HCT116 (cell line): ENCODE measurements around the gene PPP1R14C. TPM values are rescaled to one million over a fixed set of nuclear protein-coding genes. Genes with fewer than 3 reads are reported as not detected.
A peak's percentile ranks its signal among the peaks of the same experiment; 100 is the strongest.

ENCODE experiments used
- ATAC-seq: fragments of 200-7000 bp; cut with Tn5 transposase; 2 replicates; pipeline ENCODE4 v1.9.1; 2020; ENCODE audit warnings: mild to moderate bottlenecking, moderate library complexity
- BruUV-seq: library from RNA; stranded (reverse); fragments of 400-500 nt; replicated peaks from 2 replicates; lab custom pipeline; 2021; lab: Mats Ljungman, UMichigan
- CTCF ChIA-PET: fragments of 300-600 bp; sonication (Branson Sonifier 250); formaldehyde crosslinking; loops from one replicate; lab custom pipeline; 2021; ENCODE audit warnings: antibody characterized with exemption; lab: Charles Lee
- POLR2A ChIA-PET: fragments of 300-600, 350-600 bp; sonication (Branson Sonifier 250); formaldehyde crosslinking; loops from one replicate; lab custom pipeline; 2021; ENCODE audit warnings: antibody characterized with exemption; lab: Charles Lee
- RAD21 ChIA-PET, 2 experiments: fragments of 300-600 bp; sonication (Branson Sonifier 250); formaldehyde crosslinking; loops; one replicate each; lab custom pipeline; 2023; ENCODE audit warnings: low total read pairs in 2 of 2; ENCODE audit not compliant: uncharacterized antibody in 2 of 2, unreplicated experiment in 2 of 2, low non-redundant PET in 1 of 2; lab: Charles Lee
- DNase-seq: peaks from one replicate; pipeline ENCODE4 v3.0.0-alpha.2; 2010; ENCODE audit warnings: low read depth, low spot score
- H2AFZ ChIP-seq: fragments of 200-600 bp; shearing (Covaris generic), sonication (generic); 2 replicates; pipeline ENCODE4 v1.6.1; 2017; ENCODE audit warnings: low read depth, mixed run types, mixed read lengths, antibody characterized with exemption, low read length; ENCODE audit not compliant: poor library complexity, severe bottlenecking
- H3K27ac ChIP-seq: 2 replicates; pipeline ENCODE4 v1.5.1; 2012; ENCODE audit warnings: low read depth, low read length
- H3K27me3 ChIP-seq: fragments of 200-600 bp; sonication (generic); 2 replicates; pipeline ENCODE4 v1.6.1; 2016; ENCODE audit warnings: mixed run types, low read length, mixed read lengths; ENCODE audit not compliant: insufficient read depth
- H3K36me3 ChIP-seq, 2 experiments: fragments of 200-500 bp in 1 of 2; fragments of 200-600 bp in 1 of 2; sonication (Bioruptor generic) in 1 of 2; sonication (generic) in 1 of 2; 2 replicates each; pipeline versions ENCODE4 v1.5.1 to v1.6.1; 2014 to 2016; ENCODE audit warnings: low read length in 2 of 2, inconsistent platforms in 1 of 2, mixed read lengths in 1 of 2, mixed run types in 1 of 2; ENCODE audit not compliant: insufficient read depth in 2 of 2, control insufficient read depth in 1 of 2
- H3K4me1 ChIP-seq, 2 experiments: fragments of 200-600 bp in 1 of 2; sonication (generic) in 1 of 2; 2 replicates each; pipeline versions ENCODE4 v1.5.1 to v1.6.1; 2012 to 2017; ENCODE audit warnings: low read length in 2 of 2, inconsistent platforms in 1 of 2, mild to moderate bottlenecking in 1 of 2, mixed read lengths in 1 of 2, mixed run types in 1 of 2, moderate library complexity in 1 of 2; ENCODE audit not compliant: insufficient read depth in 2 of 2, control insufficient read depth in 1 of 2
- H3K4me2 ChIP-seq: fragments of 200-600 bp; sonication (generic); 2 replicates; pipeline ENCODE4 v1.6.1; 2017; ENCODE audit warnings: mixed run types, low read length, mixed read lengths
- H3K4me3 ChIP-seq, 2 experiments: fragments of 200-600 bp in 1 of 2; sonication (generic) in 1 of 2; replicated peaks in 1 of 2; 2 replicates each; pipeline ENCODE4 v1.5.1; 2011 to 2016; ENCODE audit warnings: low read length in 2 of 2, control low read depth in 1 of 2, low read depth in 1 of 2, mild to moderate bottlenecking in 1 of 2, mixed read lengths in 1 of 2, mixed run types in 1 of 2
- H3K79me2 ChIP-seq: fragments of 200-600 bp; sonication (generic); 2 replicates; pipeline ENCODE4 v1.6.1; 2017; ENCODE audit warnings: mild to moderate bottlenecking, mixed run types, low read length, moderate library complexity, mixed read lengths; ENCODE audit not compliant: insufficient read depth
- H3K9ac ChIP-seq: fragments of 200-600 bp; sonication (generic); 2 replicates; pipeline ENCODE4 v1.6.1; 2016; ENCODE audit warnings: low read length, mixed read lengths
- H3K9me2 ChIP-seq: fragments of 200-600 bp; sonication (generic), shearing (Covaris generic); 2 replicates; pipeline ENCODE4 v1.6.1; 2017; ENCODE audit warnings: mixed run types, mild to moderate bottlenecking, moderate library complexity; ENCODE audit not compliant: insufficient read depth
- H3K9me3 ChIP-seq, 2 experiments: fragments of 200-500 bp in 1 of 2; fragments of 200-600 bp in 1 of 2; sonication (Bioruptor generic) in 1 of 2; sonication (generic) in 1 of 2; 2 replicates each; pipeline ENCODE4 v1.6.1; 2014 to 2017; ENCODE audit warnings: low read length in 2 of 2, mixed read lengths in 2 of 2, inconsistent platforms in 1 of 2, low read depth in 1 of 2, mild to moderate bottlenecking in 1 of 2, mixed run types in 1 of 2, moderate library complexity in 1 of 2; ENCODE audit not compliant: control insufficient read depth in 1 of 2, insufficient read depth in 1 of 2
- H4K20me1 ChIP-seq: fragments of 200-600 bp; sonication (generic), shearing (Covaris generic); 2 replicates; pipeline ENCODE4 v1.6.1; 2017; ENCODE audit warnings: mixed run types, mild to moderate bottlenecking, moderate library complexity; ENCODE audit not compliant: insufficient read depth
- CBX3 ChIP-seq: IDR thresholded peaks from 2 replicates; pipeline ENCODE4 v1.6.1; 2012; ENCODE audit warnings: low read depth
- CTCF ChIP-seq, 3 experiments: fragments of 200-600 bp in 1 of 3; sonication (generic) in 1 of 3; IDR thresholded peaks in 2 of 3; conservative IDR thresholded peaks in 1 of 3; 2 replicates each; pipeline ENCODE4 v1.5.1; 2012 to 2017; ENCODE audit warnings: low read depth in 2 of 3, low read length in 2 of 3, antibody characterized with exemption in 1 of 3, borderline replicate concordance in 1 of 3, control low read depth in 1 of 3, mild to moderate bottlenecking in 1 of 3, mixed read lengths in 1 of 3, mixed run types in 1 of 3, moderate library complexity in 1 of 3; ENCODE audit not compliant: insufficient read depth in 1 of 3
- EZH2 ChIP-seq: fragments of 200-600 bp; sonication (generic); IDR thresholded peaks from 2 replicates; pipeline ENCODE4 v1.6.1; 2017; ENCODE audit warnings: antibody characterized with exemption, mixed run types
- EZH2phosphoT487 ChIP-seq: fragments of 200-600 bp; IDR thresholded peaks from 2 replicates; pipeline ENCODE4 v1.6.1; 2018; ENCODE audit warnings: antibody characterized with exemption, borderline replicate concordance
- FOSL1 ChIP-seq: IDR thresholded peaks from 2 replicates; pipeline ENCODE4 v1.6.1; 2012; ENCODE audit warnings: low read depth
- MAX ChIP-seq: IDR thresholded peaks from 2 replicates; pipeline ENCODE4 v1.6.1; 2012
- POLR2A ChIP-seq: IDR thresholded peaks from 2 replicates; pipeline ENCODE4 v1.7.0; 2011; ENCODE audit warnings: borderline replicate concordance; ENCODE audit not compliant: insufficient read depth, insufficient read length; ENCODE audit errors: extremely low read depth
- POLR2AphosphoS5 ChIP-seq: IDR thresholded peaks from 2 replicates; pipeline ENCODE4 v1.6.1; 2011; ENCODE audit warnings: mild to moderate bottlenecking, low read depth, low read length, moderate library complexity
- REST ChIP-seq: IDR thresholded peaks from 2 replicates; pipeline ENCODE4 v1.6.1; 2012; ENCODE audit warnings: low read depth
- SIN3A ChIP-seq: IDR thresholded peaks from 2 replicates; pipeline ENCODE4 v1.6.1; 2012; ENCODE audit warnings: low read depth
- SRF ChIP-seq: IDR thresholded peaks from 2 replicates; pipeline ENCODE4 v1.6.1; 2012; ENCODE audit warnings: low read depth
- ZBTB33 ChIP-seq: IDR thresholded peaks from 2 replicates; pipeline ENCODE4 v1.6.1; 2011; ENCODE audit warnings: mild to moderate bottlenecking, low read length, moderate library complexity; ENCODE audit not compliant: insufficient replicate concordance; ENCODE audit errors: extremely low read depth
- intact Hi-C: fragments of 100-400 bp; cut with micrococcal nuclease; formaldehyde crosslinking; loops from 2 replicates; pipeline ENCODE4 v1.10.0; 2022
- total RNA-seq: library from RNA; stranded (reverse); gene quantifications from one replicate; pipeline ENCODE4 v1.2.1, GENCODE V29; 2021; ENCODE audit not compliant: unreplicated experiment

The PPP1R14C gene
- total RNA-seq, 1 experiment from 2014 or later, result 7.8 TPM

GRCh38 chr6:150271172-150271500, 128.3 kb downstream of the PPP1R14C start:
- H2AFZ ChIP-seq, result no peak overlapping the region
- no peaks in the 10 kb centered on the region for H3K79me2 ChIP-seq
- ATAC-seq (no peak), DNase-seq (no peak)
- ChIA-PET CTCF (no interaction called here), RAD21 (no interaction called here), POLR2A (no interaction called here)
- H3K9ac ChIP-seq, result no peak overlapping the region
- H3K36me3 ChIP-seq, result no peaks in the 10 kb centered on the region
- BruUV-seq, result no TSS peak
- H3K4me2 ChIP-seq, result no peak overlapping the region
- no peaks in the 10 kb centered on the region for H3K27me3 ChIP-seq
- intact Hi-C loops, result no loop called here
- no peak overlapping the region for H3K4me3 ChIP-seq
- no peak overlapping the region for H3K27ac ChIP-seq
- H3K9me3 ChIP-seq, result no peaks in the 10 kb centered on the region
- H4K20me1 ChIP-seq, result no peaks in the 10 kb centered on the region
- no peaks in the 10 kb centered on the region for H3K9me2 ChIP-seq
- TF ChIP-seq ZBTB33 (no peak), EZH2 (no peak)
- peaks cover 19 to 62% of the 10 kb centered on the region in 2 experiments for H3K4me1 ChIP-seq

GRCh38 chr6:150271501-150272263, 128.8 kb downstream of the PPP1R14C start:
- no peaks in the 10 kb centered on the region for H3K79me2 ChIP-seq
- ChIA-PET RAD21 (no interaction called here), POLR2A (interaction anchor here (0.9 to 1.2 kb wide), 2 partner anchors 22 to 91 kb away, joined by 3 read pairs; no protein-coding TSS in a partner anchor), CTCF (no interaction called here)
- no peak overlapping the region for H3K4me3 ChIP-seq
- DNase-seq, result no peak
- H3K4me2 ChIP-seq, result peak overlapping the region; percentile 66
- H3K9ac ChIP-seq, result no peak overlapping the region
- no peaks in the 10 kb centered on the region for H3K9me3 ChIP-seq
- no peaks in the 10 kb centered on the region for H3K36me3 ChIP-seq
- no peaks in the 10 kb centered on the region for H4K20me1 ChIP-seq
- H3K27me3 ChIP-seq, result no peaks in the 10 kb centered on the region
- H3K9me2 ChIP-seq, result no peaks in the 10 kb centered on the region
- H3K27ac ChIP-seq, result no peak overlapping the region
- H3K4me1 ChIP-seq, result peaks cover 19 to 62% of the 10 kb centered on the region in 2 experiments
- BruUV-seq, result no TSS peak
- ATAC-seq, result no peak
- no peak overlapping the region for H2AFZ ChIP-seq
- intact Hi-C loops, result no loop called here
- TF ChIP-seq SIN3A, result no peak
- no peak for TF ChIP-seq CTCF (IDR thresholded peaks at IDR 0.05 in 2 of 3, conservative IDR thresholded peaks at IDR 0.05 in 1 of 3; ENCODE audit: borderline replicate concordance in 1 of 3, insufficient read depth in 1 of 3, low read depth in 2 of 3, low read length in 2 of 3)
- TF ChIP-seq CBX3, result no peak
- no peak for TF ChIP-seq POLR2A
- no peak for TF ChIP-seq SRF
- TF ChIP-seq REST, result no peak
- TF ChIP-seq FOSL1, result no peak
- TF ChIP-seq MAX, result no peak
- TF ChIP-seq EZH2phosphoT487, result no peak
- no peak for TF ChIP-seq POLR2AphosphoS5
